Measurements from ENCODE around the gene TTC23.

DNA sequence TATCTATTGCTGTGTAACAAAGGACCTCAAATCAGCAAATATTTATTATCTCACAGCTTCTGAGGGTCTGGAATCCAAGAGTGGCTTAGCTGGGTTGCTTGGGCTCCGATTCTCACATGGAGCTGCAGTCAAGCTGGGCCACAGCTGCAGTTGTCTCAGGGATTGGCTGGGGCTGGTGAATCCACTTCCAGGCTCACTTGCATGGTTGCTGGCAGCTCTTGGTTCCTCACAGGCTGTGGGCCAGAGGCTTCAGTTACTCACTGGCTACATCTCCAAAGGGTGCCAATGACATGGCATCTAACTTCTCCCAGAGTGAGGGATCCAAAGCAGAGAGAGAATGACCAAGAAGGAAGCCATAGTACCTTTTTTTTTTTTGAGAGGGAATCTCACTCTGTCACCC, 158.4 kb downstream of the TTC23 start:
- TF ChIP-seq, protein P1, sequence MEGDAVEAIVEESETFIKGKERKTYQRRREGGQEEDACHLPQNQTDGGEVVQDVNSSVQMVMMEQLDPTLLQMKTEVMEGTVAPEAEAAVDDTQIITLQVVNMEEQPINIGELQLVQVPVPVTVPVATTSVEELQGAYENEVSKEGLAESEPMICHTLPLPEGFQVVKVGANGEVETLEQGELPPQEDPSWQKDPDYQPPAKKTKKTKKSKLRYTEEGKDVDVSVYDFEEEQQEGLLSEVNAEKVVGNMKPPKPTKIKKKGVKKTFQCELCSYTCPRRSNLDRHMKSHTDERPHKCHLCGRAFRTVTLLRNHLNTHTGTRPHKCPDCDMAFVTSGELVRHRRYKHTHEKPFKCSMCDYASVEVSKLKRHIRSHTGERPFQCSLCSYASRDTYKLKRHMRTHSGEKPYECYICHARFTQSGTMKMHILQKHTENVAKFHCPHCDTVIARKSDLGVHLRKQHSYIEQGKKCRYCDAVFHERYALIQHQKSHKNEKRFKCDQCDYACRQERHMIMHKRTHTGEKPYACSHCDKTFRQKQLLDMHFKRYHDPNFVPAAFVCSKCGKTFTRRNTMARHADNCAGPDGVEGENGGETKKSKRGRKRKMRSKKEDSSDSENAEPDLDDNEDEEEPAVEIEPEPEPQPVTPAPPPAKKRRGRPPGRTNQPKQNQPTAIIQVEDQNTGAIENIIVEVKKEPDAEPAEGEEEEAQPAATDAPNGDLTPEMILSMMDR (IDR thresholded peaks at IDR 0.05): no peak
- no peak for TF ChIP-seq POLR2AphosphoS5 (IDR thresholded peaks at IDR 0.05)
